Measurements from ENCODE around the gene RTN4IP1.

DNA sequence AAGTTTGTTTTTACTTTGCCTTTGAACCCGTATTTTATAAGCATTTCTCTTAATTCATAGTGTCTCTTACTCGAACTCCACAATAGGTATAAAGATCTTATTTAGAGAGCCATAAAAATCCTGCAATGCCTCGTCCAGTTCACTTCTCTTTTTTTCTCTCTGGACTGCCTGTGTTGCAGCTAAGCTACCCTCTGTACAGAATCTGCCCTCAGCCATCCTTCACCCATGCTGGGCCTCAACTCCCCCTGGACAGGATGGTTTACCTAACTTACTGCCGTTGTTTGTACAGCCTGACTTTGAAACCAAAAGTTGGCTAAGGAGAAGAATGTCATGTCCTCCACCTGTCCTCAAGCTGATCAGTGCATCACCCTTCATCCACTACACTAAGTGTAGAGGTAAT is 10.5 kb upstream of the RTN4IP1 start:
- TF ChIP-seq SMC3 (IDR thresholded peaks at IDR 0.05; ENCODE audit: borderline replicate concordance, low read length) (no peak), POLR2AphosphoS5 (IDR thresholded peaks at IDR 0.05; ENCODE audit: low read length) (no peak)
- TF ChIP-seq, protein P1, sequence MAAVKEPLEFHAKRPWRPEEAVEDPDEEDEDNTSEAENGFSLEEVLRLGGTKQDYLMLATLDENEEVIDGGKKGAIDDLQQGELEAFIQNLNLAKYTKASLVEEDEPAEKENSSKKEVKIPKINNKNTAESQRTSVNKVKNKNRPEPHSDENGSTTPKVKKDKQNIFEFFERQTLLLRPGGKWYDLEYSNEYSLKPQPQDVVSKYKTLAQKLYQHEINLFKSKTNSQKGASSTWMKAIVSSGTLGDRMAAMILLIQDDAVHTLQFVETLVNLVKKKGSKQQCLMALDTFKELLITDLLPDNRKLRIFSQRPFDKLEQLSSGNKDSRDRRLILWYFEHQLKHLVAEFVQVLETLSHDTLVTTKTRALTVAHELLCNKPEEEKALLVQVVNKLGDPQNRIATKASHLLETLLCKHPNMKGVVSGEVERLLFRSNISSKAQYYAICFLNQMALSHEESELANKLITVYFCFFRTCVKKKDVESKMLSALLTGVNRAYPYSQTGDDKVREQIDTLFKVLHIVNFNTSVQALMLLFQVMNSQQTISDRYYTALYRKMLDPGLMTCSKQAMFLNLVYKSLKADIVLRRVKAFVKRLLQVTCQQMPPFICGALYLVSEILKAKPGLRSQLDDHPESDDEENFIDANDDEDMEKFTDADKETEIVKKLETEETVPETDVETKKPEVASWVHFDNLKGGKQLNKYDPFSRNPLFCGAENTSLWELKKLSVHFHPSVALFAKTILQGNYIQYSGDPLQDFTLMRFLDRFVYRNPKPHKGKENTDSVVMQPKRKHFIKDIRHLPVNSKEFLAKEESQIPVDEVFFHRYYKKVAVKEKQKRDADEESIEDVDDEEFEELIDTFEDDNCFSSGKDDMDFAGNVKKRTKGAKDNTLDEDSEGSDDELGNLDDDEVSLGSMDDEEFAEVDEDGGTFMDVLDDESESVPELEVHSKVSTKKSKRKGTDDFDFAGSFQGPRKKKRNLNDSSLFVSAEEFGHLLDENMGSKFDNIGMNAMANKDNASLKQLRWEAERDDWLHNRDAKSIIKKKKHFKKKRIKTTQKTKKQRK (IDR thresholded peaks at IDR 0.05; ENCODE audit: low read depth, low read length) = no peak
- TF ChIP-seq, protein P2, sequence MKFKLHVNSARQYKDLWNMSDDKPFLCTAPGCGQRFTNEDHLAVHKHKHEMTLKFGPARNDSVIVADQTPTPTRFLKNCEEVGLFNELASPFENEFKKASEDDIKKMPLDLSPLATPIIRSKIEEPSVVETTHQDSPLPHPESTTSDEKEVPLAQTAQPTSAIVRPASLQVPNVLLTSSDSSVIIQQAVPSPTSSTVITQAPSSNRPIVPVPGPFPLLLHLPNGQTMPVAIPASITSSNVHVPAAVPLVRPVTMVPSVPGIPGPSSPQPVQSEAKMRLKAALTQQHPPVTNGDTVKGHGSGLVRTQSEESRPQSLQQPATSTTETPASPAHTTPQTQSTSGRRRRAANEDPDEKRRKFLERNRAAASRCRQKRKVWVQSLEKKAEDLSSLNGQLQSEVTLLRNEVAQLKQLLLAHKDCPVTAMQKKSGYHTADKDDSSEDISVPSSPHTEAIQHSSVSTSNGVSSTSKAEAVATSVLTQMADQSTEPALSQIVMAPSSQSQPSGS (IDR thresholded peaks at IDR 0.05; ENCODE audit: low read length) = no peak

Measured in GM12878 (cell line).